ENCODE data around the gene ICE2. TPM values are rescaled to one million over a fixed set of nuclear protein-coding genes. Genes with fewer than 3 reads are reported as not detected.

Gene ICE2
- total RNA-seq, 2 donors from 2014 or later, result 89.4 to 99.7 TPM

- H3K4me3 Mint-ChIP-seq, result no peak overlapping the region
- Histone ChIP-seq H3K27ac (ENCODE audit: low read depth, low read length) (no peak overlapping the region), H3K9me3 (ENCODE audit: control insufficient read depth, low read length) (no peaks in the 10 kb centered on the region), H3K4me3 (ENCODE audit: low read length) (no peak overlapping the region), H3K4me1 (ENCODE audit: control insufficient read depth, insufficient read depth, low read length) (no peaks in the 10 kb centered on the region), H3K27me3 (ENCODE audit: control insufficient read depth, insufficient read depth, low read length, poor library complexity, severe bottlenecking) (no peaks in the 10 kb centered on the region), H3K9ac (ENCODE audit: extremely low read depth, low read length, poor library complexity, severe bottlenecking) (no peak overlapping the region), H3K36me3 (ENCODE audit: control insufficient read depth, insufficient read depth, low read length) (peaks cover 25% of the 10 kb centered on the region)
- peaks cover 40% of the 10 kb centered on the region for H3K36me3 Mint-ChIP-seq (ENCODE audit: low read depth)
- TF ChIP-seq CTCF (conservative IDR thresholded peaks at IDR 0.05), result no peak
- H3K4me1 Mint-ChIP-seq, result no peaks in the 10 kb centered on the region
- DNase-seq, result no peak
- no peaks in the 10 kb centered on the region for H3K27me3 Mint-ChIP-seq (ENCODE audit: insufficient read depth)
- H3K27ac Mint-ChIP-seq, result no peak overlapping the region
- WGBS, 2 experiments (ENCODE audit: insufficient coverage in 1 of 2, insufficient read length in 1 of 2), result 97 to 100% methylated on average over 2 to 4 of the region's 4 CpGs
- no peaks in the 10 kb centered on the region for H3K9me3 Mint-ChIP-seq
Observed at GRCh38 chr15:60512937-60513336, 34.0 kb upstream of the ICE2 start.

- H3K4me3 Mint-ChIP-seq, result no peak overlapping the region
Observed at GRCh38 chr15:60511351-60512031, 32.5 kb upstream of the ICE2 start.

GRCh38 chr15:60510006-60510405 is 31.1 kb upstream of the ICE2 start:
- H3K9me3 Mint-ChIP-seq, result no peaks in the 10 kb centered on the region
- no peaks in the 10 kb centered on the region for H3K4me1 Mint-ChIP-seq
- WGBS, 2 experiments (ENCODE audit: insufficient coverage in 1 of 2, insufficient read length in 1 of 2), result 92 to 95% methylated on average over 4 to 5 of the region's 5 CpGs
- Histone ChIP-seq H3K36me3 (ENCODE audit: control insufficient read depth, insufficient read depth, low read length) (peaks cover 44% of the 10 kb centered on the region), H3K27ac (ENCODE audit: low read depth, low read length) (no peak overlapping the region), H3K4me3 (ENCODE audit: low read length) (no peak overlapping the region), H3K9ac (ENCODE audit: extremely low read depth, low read length, poor library complexity, severe bottlenecking) (no peak overlapping the region), H3K27me3 (ENCODE audit: control insufficient read depth, insufficient read depth, low read length, poor library complexity, severe bottlenecking) (no peaks in the 10 kb centered on the region), H3K4me1 (ENCODE audit: control insufficient read depth, insufficient read depth, low read length) (no peaks in the 10 kb centered on the region), H3K9me3 (ENCODE audit: control insufficient read depth, low read length) (no peaks in the 10 kb centered on the region)
- no peak overlapping the region for H3K27ac Mint-ChIP-seq
- DNase-seq, result no peak
- H3K4me3 Mint-ChIP-seq, result no peak overlapping the region
- no peak for TF ChIP-seq CTCF (conservative IDR thresholded peaks at IDR 0.05)
- H3K36me3 Mint-ChIP-seq (ENCODE audit: low read depth), result peaks cover 52% of the 10 kb centered on the region
- no peaks in the 10 kb centered on the region for H3K27me3 Mint-ChIP-seq (ENCODE audit: insufficient read depth)

More at GRCh38 chr15:60511351-60512031, 32.5 kb upstream of the ICE2 start:
- Histone ChIP-seq H3K36me3 (ENCODE audit: control insufficient read depth, insufficient read depth, low read length) (peaks cover 32% of the 10 kb centered on the region), H3K4me1 (ENCODE audit: control insufficient read depth, insufficient read depth, low read length) (no peaks in the 10 kb centered on the region), H3K27me3 (ENCODE audit: control insufficient read depth, insufficient read depth, low read length, poor library complexity, severe bottlenecking) (no peaks in the 10 kb centered on the region), H3K27ac (ENCODE audit: low read depth, low read length) (no peak overlapping the region), H3K9me3 (ENCODE audit: control insufficient read depth, low read length) (no peaks in the 10 kb centered on the region), H3K4me3 (ENCODE audit: low read length) (no peak overlapping the region), H3K9ac (ENCODE audit: extremely low read depth, low read length, poor library complexity, severe bottlenecking) (no peak overlapping the region)
- Mint-ChIP-seq H3K4me1 (no peaks in the 10 kb centered on the region), H3K36me3 (ENCODE audit: low read depth) (peaks cover 43% of the 10 kb centered on the region), H3K9me3 (no peaks in the 10 kb centered on the region), H3K27ac (no peak overlapping the region), H3K27me3 (ENCODE audit: insufficient read depth) (no peaks in the 10 kb centered on the region)
- no peak for TF ChIP-seq CTCF (conservative IDR thresholded peaks at IDR 0.05)
- 95 to 96% methylated on average over 18 to 21 of the region's 21 CpGs for whole genome bisulfite sequencing, 2 experiments (ENCODE audit: insufficient coverage in 1 of 2, insufficient read length in 1 of 2)
- DNase-seq, result no peak

All from endodermal cell (in vitro differentiated cells).